Hepatocyte (in vitro differentiated cells): ENCODE data around the gene KCNK3. TPM values are rescaled to one million over a fixed set of nuclear protein-coding genes. Genes with fewer than 3 reads are reported as not detected.
"Not testable (repeated sequence)": the region's sequence is repeated elsewhere in the genome, so short reads cannot be mapped to it uniquely, and the experiment has no call there.

Experiments
- DNase-seq: peaks from one replicate; pipeline ENCODE4 v3.0.0-alpha.2; 2016; ENCODE audit warnings: low spot score
- H2AFZ ChIP-seq: fragments of 200-600 bp; sonication (generic); 2 replicates; pipeline ENCODE4 v1.6.0; 2016; ENCODE audit warnings: antibody characterized with exemption, mild to moderate bottlenecking
- H3K27ac ChIP-seq: fragments of 200-600 bp; sonication (generic); 2 replicates; pipeline ENCODE4 v1.5.1; 2016; ENCODE audit warnings: mild to moderate bottlenecking
- H3K27me3 ChIP-seq: fragments of 200-600 bp; sonication (generic); 2 replicates; pipeline ENCODE4 v1.6.1; 2016
- H3K36me3 ChIP-seq: fragments of 200-600 bp; sonication (generic); replicated peaks from 2 replicates; pipeline ENCODE4 v1.5.1; 2016; ENCODE audit warnings: low read depth; ENCODE audit not compliant: insufficient read depth
- H3K4me1 ChIP-seq: fragments of 200-600 bp; sonication (generic); 2 replicates; pipeline ENCODE4 v1.5.1; 2016; ENCODE audit warnings: mild to moderate bottlenecking, moderate library complexity; ENCODE audit not compliant: insufficient read depth
- H3K4me2 ChIP-seq: fragments of 200-600 bp; sonication (generic); 2 replicates; pipeline ENCODE4 v1.6.0; 2016
- H3K4me3 ChIP-seq: fragments of 200-600 bp; sonication (generic); 2 replicates; pipeline ENCODE4 v1.5.1; 2016; ENCODE audit warnings: mild to moderate bottlenecking
- H3K79me2 ChIP-seq: fragments of 200-600 bp; sonication (generic); 2 replicates; pipeline ENCODE4 v1.6.0; 2017; ENCODE audit warnings: mild to moderate bottlenecking
- H3K9me2 ChIP-seq: fragments of 200-600 bp; sonication (generic); replicated peaks from 2 replicates; pipeline ENCODE4 v1.6.0; 2017; ENCODE audit warnings: mild to moderate bottlenecking; ENCODE audit not compliant: insufficient read depth
- H3K9me3 ChIP-seq: fragments of 200-600 bp; sonication (generic); 2 replicates; pipeline ENCODE4 v1.5.1; 2016; ENCODE audit warnings: low read depth, mild to moderate bottlenecking
- H4K20me1 ChIP-seq: fragments of 200-600 bp; sonication (generic); 2 replicates; pipeline ENCODE4 v1.6.0; 2016; ENCODE audit warnings: mild to moderate bottlenecking; ENCODE audit not compliant: insufficient read depth, poor library complexity, severe bottlenecking
- EZH2 ChIP-seq: fragments of 200-600 bp; sonication (generic); IDR thresholded peaks from 2 replicates; pipeline ENCODE4 v1.6.1; 2016; ENCODE audit warnings: antibody characterized with exemption, mild to moderate bottlenecking, borderline replicate concordance
- EZH2phosphoT487 ChIP-seq: fragments of 200-600 bp; sonication (generic); IDR thresholded peaks from one replicate; pipeline ENCODE4 v1.6.1; 2018; ENCODE audit warnings: antibody characterized with exemption, mild to moderate bottlenecking, low read depth, moderate library complexity; ENCODE audit not compliant: unreplicated experiment, severe bottlenecking
- WGBS: methylation state at CpG from one replicate; pipeline ENCODE4 v1.1.6; 2016; ENCODE audit warnings: low lambda C conversion rate; ENCODE audit errors: missing lambda C conversion rate; 5-methylcytosine and 5-hydroxymethylcytosine counted together
- polyA plus RNA-seq: library from polyadenylated mRNA; unstranded; fragments of >200 nt; fragmentation: Nextera tagmentation; extraction: Ambion mirVana; gene quantifications from 2 replicates; pipeline ENCODE4 v1.2.1, GENCODE V29; 2016
- total RNA-seq: library from RNA; depleted of rRNA; stranded (reverse); fragments of >200 nt; gene quantifications from 2 replicates; pipeline ENCODE4 v1.2.3, GENCODE V29; 2014
- TF ChIP-seq, protein P1 (sequence below): fragments of 200-600 bp; sonication (generic); IDR thresholded peaks from 2 replicates; pipeline ENCODE4 v1.5.1; 2016; ENCODE audit warnings: antibody characterized with exemption, mild to moderate bottlenecking; ENCODE audit not compliant: poor library complexity

Gene KCNK3
- total and polyA plus RNA-seq, 2 experiments from 2014 or later = 8.2 to 9.4 TPM

DNA sequence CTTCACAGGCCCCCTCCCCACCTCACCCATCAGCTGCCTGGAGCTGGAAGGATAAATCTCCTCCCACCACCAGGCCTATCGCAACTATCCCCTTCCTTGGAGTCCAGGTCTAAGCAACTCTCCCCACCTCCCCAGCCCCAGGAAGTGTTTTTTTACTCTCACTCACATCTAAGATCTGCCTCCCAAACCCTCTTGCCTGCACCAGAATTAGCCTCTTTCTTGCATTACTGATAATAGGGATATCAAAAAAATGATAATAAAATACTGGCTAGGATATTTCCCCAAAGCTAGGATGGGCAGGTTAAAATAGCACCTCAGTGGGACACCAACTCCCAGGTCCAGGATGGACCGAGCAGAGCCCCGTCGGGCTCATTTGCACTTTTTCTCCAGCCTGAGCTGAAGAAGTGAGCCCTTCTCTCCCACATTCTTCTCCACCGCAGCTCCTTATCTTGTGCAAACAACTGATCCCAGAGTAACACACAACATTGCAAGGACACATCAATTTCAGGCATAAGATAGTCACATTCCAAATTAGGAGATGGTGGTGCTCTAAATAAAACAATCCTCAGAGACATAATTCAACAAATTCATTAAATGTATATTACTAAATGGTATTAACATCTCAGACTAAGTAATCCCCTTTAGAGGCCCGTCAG lies 33.7 kb upstream of the KCNK3 start:
- Histone ChIP-seq H3K4me3 (no peak overlapping the region), H3K9me2 (no peaks in the 10 kb centered on the region), H3K27me3 (no peaks in the 10 kb centered on the region), H4K20me1 (no peaks in the 10 kb centered on the region), H3K9me3 (peaks cover 6% of the 10 kb centered on the region), H3K4me2 (no peak overlapping the region), H3K27ac (no peak overlapping the region), H2AFZ (no peak overlapping the region), H3K36me3 (no peaks in the 10 kb centered on the region), H3K4me1 (no peaks in the 10 kb centered on the region), H3K79me2 (no peaks in the 10 kb centered on the region)
- TF ChIP-seq, protein P1, sequence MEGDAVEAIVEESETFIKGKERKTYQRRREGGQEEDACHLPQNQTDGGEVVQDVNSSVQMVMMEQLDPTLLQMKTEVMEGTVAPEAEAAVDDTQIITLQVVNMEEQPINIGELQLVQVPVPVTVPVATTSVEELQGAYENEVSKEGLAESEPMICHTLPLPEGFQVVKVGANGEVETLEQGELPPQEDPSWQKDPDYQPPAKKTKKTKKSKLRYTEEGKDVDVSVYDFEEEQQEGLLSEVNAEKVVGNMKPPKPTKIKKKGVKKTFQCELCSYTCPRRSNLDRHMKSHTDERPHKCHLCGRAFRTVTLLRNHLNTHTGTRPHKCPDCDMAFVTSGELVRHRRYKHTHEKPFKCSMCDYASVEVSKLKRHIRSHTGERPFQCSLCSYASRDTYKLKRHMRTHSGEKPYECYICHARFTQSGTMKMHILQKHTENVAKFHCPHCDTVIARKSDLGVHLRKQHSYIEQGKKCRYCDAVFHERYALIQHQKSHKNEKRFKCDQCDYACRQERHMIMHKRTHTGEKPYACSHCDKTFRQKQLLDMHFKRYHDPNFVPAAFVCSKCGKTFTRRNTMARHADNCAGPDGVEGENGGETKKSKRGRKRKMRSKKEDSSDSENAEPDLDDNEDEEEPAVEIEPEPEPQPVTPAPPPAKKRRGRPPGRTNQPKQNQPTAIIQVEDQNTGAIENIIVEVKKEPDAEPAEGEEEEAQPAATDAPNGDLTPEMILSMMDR = no peak
- TF ChIP-seq EZH2 (no peak), EZH2phosphoT487 (no peak)
- WGBS = 49% methylated on average over 6 of the region's 6 CpGs
- DNase-seq = no peak

DNA sequence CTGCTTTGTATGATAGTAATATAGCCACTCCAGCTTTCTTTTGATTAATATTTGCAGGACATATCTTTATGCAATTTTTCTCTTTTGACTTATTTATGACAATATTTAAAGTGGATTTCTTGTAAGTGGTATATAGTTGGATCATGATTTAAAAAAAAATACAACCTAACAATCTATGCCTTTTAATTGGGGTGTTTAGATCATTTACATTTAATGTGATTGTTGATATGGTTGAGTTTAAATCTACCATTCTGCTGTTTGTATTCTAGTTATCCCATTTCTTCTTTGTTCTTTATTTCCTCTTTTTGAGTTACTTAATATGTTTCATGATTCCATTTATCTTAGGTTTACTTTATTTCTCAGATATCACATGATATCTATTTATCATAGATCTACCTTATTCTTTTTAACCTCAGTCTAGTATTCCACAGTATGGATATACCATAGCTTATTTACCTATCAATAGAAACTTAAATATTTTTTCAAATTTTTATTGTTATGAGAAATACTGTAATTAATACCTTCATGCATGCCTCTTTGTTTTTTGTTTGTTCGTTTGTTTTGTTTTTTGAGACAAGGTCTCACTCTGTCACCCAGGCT lies 32.1 kb upstream of the KCNK3 start:
- H3K9me2 ChIP-seq = no peaks in the 10 kb centered on the region
- H3K27me3 ChIP-seq = no peaks in the 10 kb centered on the region
- 75% methylated on average over 1 of the region's 1 CpG for WGBS
- H3K27ac ChIP-seq = no peak overlapping the region
- H2AFZ ChIP-seq = no peak overlapping the region
- no peaks in the 10 kb centered on the region for H4K20me1 ChIP-seq
- H3K79me2 ChIP-seq = no peaks in the 10 kb centered on the region
- peaks cover 6% of the 10 kb centered on the region for H3K9me3 ChIP-seq
- H3K4me3 ChIP-seq = no peak overlapping the region
- TF ChIP-seq, protein P1 = no peak
- TF ChIP-seq EZH2 (no peak), EZH2phosphoT487 (no peak)
- DNase-seq = no peak
- no peak overlapping the region for H3K4me2 ChIP-seq
- H3K4me1 ChIP-seq = no peaks in the 10 kb centered on the region
- H3K36me3 ChIP-seq = no peaks in the 10 kb centered on the region

DNA sequence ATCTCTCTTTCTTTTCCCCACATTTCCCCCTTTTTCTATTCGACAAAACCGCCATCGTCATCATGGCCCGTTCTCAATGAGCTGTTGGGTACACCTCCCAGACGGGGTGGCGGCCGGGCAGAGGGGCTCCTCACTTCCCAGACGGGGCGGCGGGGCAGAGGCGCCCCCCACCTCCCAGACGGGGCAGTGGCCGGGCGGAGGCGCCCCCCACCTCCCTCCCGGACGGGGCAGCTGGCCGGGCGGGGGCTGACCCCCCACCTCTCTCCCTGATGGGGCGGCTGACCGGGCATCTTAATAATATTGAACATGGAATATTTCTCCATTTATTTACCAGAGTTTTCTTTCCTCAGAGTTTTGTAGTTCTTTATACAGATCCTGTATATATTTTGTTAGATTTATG lies 27.2 kb upstream of the KCNK3 start:
- DNase-seq, H3K79me2 ChIP-seq, H3K36me3 ChIP-seq, H3K9me3 ChIP-seq, H3K4me2 ChIP-seq, H3K27ac ChIP-seq, H3K27me3 ChIP-seq, H3K9me2 ChIP-seq, H4K20me1 ChIP-seq, H3K4me1 ChIP-seq, H2AFZ ChIP-seq, H3K4me3 ChIP-seq: not testable (repeated sequence)
- WGBS = 94% methylated on average over 7 of the region's 21 CpGs

DNA sequence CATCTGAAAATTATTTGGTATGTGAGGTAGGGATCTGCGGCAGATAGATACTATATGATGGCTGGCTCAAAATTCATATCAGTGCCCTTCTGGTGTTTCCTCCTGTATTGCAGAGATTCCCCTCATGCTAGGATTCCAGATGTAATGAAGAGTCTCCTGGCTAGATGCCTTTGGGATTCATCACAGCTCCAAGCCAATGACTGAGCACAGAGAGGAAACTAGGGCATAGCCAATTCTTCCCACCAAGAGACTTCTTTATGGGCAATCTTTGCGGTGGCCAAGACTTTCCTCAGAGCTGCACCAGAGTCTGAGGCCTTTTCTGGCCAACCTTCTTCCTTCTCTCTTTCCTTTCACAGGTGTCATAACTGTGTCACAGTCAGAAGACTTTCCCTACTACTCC lies 25.9 kb upstream of the KCNK3 start:
- Histone ChIP-seq H4K20me1 (no peaks in the 10 kb centered on the region), H2AFZ (no peak overlapping the region), H3K79me2 (no peaks in the 10 kb centered on the region), H3K4me2 (no peak overlapping the region), H3K4me3 (no peak overlapping the region), H3K9me3 (no peaks in the 10 kb centered on the region), H3K27ac (no peak overlapping the region), H3K27me3 (no peaks in the 10 kb centered on the region), H3K4me1 (peaks cover 10% of the 10 kb centered on the region), H3K36me3 (no peaks in the 10 kb centered on the region), H3K9me2 (no peaks in the 10 kb centered on the region)
- DNase-seq = no peak
- 77% methylated on average over 2 of the region's 2 CpGs for WGBS
- TF ChIP-seq EZH2 (no peak), EZH2phosphoT487 (no peak)
- TF ChIP-seq, protein P1 = no peak
